ENCODE measurements around the gene PPP1CA.

DNA sequence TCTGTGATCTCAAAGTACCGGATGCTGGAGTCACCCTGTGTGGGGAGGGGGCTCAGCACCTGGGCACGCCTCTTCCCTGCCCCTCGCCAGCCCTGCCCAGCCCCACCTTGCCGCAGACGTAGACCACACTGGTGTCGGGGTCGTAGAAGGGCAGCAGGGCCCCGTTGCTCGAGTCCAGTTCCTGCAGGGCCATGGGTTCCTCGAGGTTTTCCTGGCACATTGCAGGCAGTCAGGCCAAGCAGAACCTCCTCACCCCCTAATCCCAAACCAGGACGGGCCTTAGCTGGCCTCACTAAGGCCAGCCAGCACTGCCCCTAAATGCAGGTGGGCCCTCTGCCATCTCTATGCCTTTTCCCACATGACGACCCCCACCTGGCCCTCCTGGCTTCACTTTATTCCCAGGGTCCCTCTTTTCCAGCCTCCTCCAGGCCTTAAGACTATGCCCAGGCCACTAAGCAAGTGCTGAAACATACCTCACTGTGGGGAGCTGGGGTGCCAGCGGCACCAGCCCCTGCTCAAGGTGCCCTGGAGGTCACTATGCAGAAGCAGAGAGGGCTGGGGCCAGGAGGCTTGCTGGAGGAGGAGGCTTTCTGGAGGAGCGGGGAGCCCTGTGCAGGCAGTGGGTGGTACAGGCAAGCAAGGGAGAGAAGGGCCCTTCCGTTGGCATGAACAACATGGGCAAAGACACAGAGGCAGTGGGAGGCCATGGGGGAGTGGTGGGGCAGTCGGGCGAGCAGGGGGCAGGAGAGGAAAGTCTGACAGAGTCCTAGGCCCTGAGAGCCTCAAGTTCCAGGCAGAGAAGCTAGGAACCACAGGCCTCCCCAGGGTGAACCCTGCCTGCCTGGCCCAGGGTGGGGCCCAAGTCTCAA, 38.8 kb upstream of the PPP1CA start:
- TF ChIP-seq POLR2A (IDR thresholded peaks at IDR 0.05; ENCODE audit: borderline replicate concordance, extremely low read depth, insufficient read depth, insufficient read length) = no peak
- TF ChIP-seq EZH2 (IDR thresholded peaks at IDR 0.05) = no peak
- TF ChIP-seq FOSL1 (IDR thresholded peaks at IDR 0.05; ENCODE audit: low read depth) = no peak
- TF ChIP-seq, protein P1, sequence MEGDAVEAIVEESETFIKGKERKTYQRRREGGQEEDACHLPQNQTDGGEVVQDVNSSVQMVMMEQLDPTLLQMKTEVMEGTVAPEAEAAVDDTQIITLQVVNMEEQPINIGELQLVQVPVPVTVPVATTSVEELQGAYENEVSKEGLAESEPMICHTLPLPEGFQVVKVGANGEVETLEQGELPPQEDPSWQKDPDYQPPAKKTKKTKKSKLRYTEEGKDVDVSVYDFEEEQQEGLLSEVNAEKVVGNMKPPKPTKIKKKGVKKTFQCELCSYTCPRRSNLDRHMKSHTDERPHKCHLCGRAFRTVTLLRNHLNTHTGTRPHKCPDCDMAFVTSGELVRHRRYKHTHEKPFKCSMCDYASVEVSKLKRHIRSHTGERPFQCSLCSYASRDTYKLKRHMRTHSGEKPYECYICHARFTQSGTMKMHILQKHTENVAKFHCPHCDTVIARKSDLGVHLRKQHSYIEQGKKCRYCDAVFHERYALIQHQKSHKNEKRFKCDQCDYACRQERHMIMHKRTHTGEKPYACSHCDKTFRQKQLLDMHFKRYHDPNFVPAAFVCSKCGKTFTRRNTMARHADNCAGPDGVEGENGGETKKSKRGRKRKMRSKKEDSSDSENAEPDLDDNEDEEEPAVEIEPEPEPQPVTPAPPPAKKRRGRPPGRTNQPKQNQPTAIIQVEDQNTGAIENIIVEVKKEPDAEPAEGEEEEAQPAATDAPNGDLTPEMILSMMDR (IDR thresholded peaks at IDR 0.05 in 2 of 3, conservative IDR thresholded peaks at IDR 0.05 in 1 of 3; ENCODE audit: borderline replicate concordance in 1 of 3, insufficient read depth in 1 of 3, low read depth in 2 of 3, low read length in 2 of 3) = no peak
- no peak for TF ChIP-seq SIN3A (IDR thresholded peaks at IDR 0.05; ENCODE audit: low read depth)
- no peak for TF ChIP-seq YY1 (IDR thresholded peaks at IDR 0.05; ENCODE audit: extremely low read depth, insufficient replicate concordance, low read depth, low read length)
- TF ChIP-seq CBX3 (IDR thresholded peaks at IDR 0.05; ENCODE audit: low read depth) = no peak
- TF ChIP-seq, protein P2, sequence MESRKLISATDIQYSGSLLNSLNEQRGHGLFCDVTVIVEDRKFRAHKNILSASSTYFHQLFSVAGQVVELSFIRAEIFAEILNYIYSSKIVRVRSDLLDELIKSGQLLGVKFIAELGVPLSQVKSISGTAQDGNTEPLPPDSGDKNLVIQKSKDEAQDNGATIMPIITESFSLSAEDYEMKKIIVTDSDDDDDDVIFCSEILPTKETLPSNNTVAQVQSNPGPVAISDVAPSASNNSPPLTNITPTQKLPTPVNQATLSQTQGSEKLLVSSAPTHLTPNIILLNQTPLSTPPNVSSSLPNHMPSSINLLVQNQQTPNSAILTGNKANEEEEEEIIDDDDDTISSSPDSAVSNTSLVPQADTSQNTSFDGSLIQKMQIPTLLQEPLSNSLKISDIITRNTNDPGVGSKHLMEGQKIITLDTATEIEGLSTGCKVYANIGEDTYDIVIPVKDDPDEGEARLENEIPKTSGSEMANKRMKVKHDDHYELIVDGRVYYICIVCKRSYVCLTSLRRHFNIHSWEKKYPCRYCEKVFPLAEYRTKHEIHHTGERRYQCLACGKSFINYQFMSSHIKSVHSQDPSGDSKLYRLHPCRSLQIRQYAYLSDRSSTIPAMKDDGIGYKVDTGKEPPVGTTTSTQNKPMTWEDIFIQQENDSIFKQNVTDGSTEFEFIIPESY (IDR thresholded peaks at IDR 0.05; ENCODE audit: extremely low read depth, insufficient replicate concordance, low read length) = no peak
- TF ChIP-seq EZH2phosphoT487 (IDR thresholded peaks at IDR 0.05; ENCODE audit: borderline replicate concordance) = no peak
